Activated gamma-delta T cell treated with Interleukin-2 at 50 U/mL for 16 hours (primary cell): ENCODE measurements around the gene MCAM.
A peak's percentile ranks its signal among the peaks of the same experiment; 100 is the strongest.

Source experiments
- DNase-seq: peaks from one replicate; pipeline ENCODE4 v3.0.0-alpha.2; 2020

MCAM gene

DNA sequence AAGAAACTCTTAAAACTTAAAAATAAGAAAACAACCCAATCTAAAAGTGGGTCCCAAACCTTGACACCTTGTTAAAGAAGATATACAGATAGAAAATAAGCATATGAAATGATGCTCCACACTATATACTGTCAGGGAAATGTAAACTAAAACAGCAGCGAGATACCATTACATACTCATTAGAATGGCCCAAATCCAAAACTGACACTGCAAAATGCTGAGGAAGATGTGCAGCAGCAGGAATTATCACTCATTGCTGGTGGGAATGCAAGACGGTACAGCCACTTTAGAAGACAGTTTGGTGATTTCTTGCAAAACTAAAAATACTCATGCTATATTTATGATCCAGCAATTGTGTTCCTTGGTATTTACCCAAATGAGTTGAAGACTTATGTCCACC lies 12.4 kb upstream of the MCAM start:
- no peak for DNase-seq

DNA sequence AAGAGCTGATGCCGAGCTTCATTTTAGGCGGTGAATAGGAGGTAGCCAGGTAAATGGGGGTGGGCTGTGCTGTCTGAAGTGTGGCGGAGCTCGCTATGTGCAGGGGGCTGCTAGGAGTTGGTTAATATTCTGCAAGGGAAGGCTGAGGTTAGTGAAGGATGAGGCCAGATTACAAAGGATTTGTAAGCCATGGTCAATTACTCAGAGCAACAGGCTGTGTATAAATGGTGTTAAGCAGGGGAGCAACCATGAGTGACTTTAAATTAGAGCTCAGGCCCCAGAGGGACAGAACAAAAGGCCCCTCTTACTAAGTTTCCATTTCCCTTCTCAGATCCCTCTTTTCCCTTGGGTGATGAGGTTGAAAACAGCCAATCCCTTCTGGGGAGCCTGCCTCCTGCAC lies 7.3 kb upstream of the MCAM start:
- DNase-seq, result no peak

DNA sequence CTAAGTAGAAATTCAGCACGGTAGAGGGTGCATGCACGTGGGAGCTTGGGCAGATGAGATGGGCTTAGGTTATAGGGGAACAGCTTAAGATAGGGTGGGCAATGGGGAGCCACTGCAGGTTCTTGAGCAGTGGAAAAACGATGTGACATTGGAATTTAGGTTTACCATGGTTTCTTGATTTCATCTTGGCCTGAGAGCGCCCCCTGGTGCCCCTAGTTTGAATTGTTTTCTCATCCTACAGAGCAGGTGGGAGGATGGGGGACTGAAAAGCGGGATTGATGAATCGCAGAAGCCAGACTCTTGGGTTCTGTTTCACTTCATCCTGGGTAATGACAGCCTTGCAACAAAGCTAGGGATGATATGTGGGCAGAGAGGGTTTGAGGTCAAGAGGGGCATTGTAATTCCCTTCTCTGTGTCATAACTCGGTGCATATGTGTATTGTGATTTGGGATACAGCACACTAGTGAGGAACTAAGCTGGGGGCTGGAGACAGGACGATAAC lies 6.7 kb upstream of the MCAM start:
- DNase-seq, result peak; percentile 81

DNA sequence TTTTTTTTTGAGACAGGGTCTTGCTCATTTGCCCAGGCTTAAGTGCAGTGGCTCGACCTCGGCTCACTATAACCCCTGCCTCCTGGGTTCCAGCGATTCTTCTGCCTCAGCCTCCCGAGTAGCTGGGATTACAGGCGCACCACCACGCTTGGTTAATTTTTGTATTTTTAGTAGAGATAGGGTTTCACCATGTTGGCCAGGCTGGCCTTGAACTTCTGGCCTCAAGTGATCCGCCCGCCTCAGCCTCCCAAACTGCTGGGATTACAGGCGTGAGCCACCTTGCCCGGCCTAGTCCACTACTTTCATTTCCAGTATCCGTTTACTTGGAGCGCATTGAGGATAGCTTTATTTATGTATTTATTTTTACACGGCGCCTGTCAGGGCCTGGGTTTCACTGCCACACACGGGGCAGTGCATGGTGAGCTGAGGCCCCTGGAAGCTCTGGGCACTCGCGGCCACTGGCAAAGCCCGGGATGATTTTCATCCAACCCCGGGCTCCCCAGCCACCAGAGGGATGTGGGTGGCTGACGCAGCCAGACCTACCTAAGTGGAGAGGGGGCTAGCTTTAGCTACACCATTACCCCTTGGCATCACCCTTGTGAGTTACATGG lies 6.1 kb upstream of the MCAM start:
- no peak for DNase-seq

DNA sequence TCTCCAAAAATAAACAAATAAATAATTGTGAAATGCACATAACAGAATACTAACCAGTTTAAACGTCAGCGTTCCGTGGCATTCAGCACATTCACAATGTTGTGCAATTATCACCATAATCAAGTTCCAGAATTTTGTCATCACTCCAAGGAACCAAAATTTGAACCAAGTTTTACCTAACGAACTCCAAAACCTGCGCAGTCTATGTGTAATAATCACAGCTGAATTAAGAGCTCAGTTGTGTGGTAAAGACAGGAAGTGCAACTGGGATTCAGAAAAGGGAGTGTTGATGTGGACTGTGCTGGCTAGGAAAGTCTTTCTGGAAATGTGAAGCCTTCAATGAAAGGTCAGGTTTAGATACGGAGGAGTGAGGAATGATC lies 5.4 kb upstream of the MCAM start:
- DNase-seq, result no peak

DNA sequence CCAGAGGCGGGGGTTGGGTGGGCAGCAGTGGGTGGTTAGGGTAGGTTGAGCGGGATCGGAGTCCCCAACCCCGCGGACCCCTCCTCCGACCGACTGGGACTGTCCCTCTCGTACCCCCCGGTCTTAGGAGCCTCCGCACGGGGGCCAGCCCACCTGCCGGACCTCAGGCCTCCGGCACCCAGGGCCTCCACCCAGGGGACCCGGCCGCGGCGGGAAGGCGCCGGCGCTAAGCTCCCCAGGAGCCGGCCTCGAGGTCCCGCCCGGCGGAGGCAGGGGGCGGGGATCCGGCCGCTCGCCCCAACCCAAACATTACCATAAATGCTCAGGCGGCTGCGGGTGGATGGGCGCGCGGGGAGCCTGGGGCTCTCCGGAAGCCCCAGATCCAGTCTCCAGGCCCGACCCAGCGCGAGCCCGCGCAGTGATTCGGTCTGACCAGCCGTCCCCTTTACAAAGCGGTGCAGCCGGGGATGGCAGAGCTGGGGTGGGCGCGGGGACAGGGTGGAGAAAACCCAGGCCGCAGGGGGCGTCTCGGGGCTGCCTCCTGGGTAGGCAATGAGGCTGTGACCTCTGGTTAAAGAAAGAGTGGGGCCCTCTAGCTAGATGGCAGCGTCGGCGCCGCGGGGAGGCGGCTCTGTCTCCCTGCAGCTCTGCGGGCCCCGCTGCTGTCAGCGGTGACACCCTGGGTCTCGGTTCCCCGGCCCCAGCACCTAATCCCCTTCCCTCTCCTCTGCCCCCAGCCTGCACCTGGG lies 4.0 kb upstream of the MCAM start:
- DNase-seq, result peak; percentile 45

DNA sequence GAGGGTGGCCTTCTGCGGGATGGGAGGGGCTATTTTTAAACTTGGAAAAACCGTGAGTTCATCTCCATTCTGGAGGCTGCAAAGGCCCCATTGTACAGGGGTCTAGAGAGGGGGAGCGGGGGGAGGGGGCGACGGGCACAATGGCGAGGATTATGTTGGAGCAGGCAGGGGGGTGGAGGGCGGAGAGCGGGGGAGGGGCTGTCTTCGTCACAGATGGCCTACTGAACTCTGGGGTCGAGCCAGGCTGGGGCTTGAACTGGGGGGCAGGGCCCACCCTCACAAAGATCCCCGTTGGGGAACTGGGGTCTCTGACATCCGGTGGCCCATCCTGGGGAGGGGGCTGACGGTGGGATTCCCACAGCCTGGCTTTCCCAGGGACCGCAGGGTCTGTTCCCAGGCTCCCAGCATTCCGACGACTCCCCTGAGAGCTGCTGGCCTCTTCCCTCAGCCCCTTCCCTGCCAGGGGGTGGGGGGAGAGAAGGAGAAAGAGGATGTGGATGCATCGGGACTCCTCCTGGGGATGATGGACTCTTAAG lies 3.4 kb upstream of the MCAM start:
- no peak for DNase-seq

DNA sequence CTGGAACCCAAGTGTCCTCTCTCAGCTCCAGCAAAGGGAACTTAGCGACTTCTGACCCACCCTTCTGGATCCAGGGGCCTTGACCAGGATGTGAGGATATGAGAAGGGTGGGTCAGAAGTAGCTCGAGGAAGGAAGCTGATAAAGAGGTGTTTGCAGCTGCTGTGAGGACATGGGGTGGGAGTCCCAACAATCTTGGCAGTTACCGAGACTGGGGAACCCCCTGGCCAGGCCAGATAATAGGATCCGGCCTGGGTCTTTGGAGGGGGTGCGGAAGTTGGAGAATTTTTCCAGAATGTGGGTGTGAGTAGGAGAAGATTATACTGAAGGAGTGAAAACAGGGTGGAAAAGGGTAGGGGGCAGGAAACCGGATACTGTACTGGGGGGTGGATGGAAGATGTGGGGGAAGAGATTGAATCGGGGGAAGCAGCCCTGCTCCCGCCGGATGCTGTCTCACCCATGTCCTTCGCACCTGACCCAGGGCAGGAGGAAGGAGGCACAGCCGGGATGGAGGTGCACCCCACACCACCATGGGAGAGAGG lies 2.8 kb upstream of the MCAM start:
- no peak for DNase-seq

DNA sequence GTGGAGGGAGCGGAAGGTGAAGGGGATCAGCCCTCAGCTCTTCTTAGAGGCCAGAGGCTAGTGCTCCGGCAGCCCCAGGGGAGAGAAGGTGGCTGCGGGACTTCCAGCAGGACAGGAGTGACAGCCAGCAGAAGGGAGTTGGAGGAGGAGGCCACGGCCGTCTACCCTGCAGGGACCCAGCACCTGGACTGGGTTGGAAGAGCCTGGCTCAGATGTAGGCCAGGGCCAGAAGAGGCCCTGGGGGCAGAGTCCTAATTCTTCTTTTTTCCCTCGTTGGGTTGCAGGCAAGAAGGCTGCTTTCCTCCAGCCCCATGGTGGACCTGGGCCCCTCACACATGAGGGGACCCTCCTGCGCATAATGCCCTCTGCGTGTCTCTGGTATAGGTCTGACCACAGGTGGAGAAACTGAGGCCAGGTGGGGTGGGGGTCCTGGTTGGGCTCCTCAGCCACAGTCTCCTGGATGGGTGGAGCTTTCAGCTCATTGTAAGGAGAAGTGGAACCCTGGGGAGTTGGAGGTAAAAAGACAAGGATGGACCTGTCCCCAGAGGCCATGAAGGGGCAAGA lies 2.3 kb upstream of the MCAM start:
- no peak for DNase-seq

DNA sequence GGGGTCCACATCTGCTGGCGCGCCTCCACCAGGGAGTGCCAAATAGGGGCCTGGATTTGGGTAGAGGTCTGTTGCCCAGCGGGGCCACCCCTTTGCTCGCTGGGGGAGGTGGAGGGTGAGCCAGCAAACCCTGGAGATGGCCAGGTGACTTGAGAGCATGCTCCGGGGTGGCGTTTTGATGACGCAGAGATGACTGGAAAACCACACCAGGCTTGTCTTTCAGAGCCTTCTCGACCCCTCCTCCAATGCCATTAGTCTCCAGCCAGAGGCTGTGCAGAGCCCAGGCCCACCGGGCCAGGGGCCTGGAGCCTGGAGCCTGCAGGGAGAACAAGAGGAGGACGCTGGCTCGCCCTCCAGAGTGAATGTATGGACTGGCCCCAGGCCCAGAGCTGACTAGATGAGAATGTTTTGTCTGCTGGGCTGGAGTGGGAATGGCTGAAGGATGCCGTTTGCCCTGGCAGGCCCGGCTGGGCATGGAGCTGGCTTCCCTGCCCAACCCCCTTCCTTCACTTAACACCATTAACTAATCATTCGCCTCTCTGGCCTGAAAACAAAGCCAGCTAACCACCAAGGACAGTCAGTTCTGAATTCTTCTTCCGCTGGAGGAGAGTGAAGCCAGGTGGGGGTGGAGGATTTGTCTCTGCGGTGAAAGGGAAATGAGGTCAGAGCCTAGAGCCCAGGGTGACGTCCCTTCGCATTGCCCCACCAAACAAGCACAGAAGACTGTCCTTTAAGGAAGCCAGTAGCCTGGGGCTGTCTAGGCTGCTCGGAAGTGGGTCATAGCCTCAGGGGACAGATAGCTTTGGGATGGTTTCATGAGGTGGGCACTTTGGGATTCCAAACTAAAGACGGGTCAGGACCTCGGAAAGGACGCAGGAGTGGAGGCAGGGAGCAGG lies 1.6 kb upstream of the MCAM start:
- DNase-seq, result no peak

DNA sequence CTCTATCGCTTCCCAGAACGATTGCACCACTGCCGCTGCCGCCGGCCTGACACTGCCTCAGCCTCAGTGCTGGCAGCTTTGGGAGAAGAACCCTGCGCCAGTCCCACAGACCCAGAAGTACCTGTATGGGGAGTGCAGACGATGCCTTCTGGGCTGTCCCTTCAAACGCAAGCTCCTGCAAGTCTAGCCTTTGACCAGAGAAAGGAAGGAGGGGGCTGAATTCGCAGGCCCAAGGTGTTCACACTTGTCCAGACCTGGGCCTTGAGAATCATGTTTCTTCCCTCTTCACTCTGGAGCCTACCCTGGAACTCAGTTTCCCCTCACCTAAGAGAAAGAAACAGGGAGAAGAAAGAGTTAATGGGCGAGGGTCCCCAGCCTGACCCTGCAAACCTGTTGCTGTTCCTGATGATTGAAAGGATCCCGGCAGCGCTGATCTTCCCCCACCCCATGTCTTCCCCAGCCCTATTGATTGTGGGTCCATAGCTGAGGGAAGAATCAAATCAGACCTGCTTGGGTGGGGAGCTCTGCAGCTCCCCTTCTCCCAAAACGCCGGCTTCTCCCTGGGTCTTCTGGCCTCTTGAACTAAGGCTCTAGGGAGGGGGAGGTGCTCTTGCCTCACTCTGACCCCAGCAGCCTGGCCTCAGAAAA lies 786 bp upstream of the MCAM start:
- no peak for DNase-seq

DNA sequence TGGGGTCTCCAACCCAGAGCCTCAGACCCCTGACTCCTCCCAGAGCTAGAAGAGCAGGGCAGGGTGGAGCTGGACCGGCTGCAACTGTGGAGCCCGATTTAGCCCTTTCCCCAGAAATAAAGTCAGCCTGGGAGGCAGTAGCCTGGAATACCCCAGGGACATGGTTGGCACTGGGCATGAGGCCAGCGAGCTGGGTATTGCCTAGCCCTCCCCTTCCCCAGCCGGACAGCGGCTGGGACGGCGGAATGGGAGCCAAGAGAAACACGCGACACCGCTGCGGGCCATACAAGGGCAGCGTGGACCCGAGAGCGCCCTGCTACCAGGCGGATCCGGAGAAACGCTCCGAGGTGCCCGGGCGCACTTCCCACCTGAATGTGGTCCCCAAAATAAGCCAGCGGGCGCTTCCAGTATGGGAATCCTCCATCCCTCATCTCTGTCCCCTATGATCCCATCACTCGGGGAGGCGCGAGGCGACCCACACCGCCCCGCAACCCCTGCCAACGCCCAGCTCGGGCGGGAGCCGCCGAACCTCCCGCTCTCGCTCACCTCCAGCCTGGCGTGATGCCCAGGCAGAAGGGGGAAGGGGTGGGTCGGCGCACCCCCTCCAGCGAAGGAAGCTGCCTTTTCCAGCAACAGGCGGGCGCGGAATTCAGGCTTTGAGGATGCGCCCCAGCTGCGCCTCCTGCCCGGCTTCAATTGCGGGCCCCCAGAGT lies 758 bp downstream of the MCAM start:
- no peak for DNase-seq

DNA sequence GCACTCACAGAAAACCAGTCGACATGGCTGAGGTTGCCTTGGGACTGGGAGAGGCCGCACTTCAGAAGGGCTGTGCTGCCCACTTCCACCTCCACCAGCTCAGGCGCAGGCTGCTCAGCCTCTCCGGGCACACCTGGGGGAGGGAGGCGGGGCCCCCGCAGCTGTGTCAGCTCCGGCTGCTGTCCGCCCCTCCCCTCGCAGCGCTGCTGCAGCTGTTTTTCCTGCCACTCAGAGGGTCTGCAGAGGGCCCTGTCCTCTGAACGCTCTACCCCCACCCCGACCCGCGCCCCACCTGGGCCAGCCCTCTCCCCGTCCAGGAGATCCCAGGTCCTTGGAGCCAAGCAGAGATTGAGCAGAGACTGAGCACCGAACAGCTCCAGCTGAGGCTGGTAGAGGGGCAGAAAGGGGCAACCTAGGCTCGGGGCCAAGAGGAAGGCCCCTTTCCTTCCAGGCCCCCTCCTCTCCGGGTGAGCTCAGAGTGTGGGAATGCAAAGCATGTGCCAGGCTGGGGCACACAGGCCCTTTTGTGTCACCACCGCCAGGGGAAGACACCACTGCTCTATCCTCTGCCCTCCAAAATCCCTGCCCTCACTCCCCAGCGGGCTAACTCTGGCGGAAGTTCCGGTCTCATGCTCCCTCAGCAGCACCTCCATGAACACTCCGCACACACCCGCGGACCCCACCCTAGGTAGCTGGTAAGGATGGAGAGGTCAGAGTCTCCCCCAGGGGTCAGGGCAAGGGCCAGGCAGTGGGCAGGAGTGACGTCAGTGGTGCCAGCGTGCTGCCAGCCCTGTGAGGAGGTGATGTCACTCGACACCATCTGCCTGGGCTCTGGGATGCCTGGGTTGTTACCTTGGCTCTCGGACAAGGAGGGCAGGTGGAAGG lies 1.6 kb downstream of the MCAM start:
- DNase-seq, result peak; percentile 51

DNA sequence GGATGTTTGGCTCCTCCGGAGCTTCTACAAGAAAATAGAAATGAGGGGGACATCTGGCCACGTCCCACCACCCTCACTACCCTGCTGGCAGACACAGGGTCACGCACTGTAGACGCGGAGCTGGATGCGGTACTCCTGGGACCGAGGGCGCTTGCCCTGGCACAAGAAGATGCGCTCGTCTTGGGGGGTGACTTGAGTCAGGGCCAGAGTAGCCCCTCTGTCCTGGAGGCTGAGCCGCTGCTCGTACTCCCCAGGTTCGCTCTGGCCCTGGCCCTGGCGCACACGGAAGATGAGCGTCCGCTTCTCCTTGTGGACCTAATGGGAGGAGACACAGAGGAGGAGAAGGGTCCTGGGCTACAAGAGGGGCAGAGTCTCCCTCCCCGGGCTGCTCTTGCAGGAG lies 2.2 kb downstream of the MCAM start:
- no peak for DNase-seq

DNA sequence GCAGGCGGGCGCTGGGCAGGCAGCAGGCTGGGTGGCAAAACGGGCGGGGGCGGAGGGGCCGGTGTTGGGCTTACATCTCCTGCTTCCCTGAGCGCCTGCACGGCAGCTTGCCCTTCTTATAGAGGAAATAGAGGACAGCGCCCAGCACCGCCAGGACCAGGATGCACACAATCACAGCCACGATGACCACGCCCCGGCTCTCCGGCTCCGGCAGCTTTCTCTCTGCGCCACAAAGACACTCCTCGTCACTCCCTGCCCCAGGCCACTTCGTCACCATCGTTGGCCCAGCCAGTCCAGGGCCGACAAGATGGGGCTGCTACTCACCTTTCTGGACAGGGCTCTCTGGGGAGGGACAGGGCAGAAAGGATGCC lies 6.3 kb downstream of the MCAM start:
- DNase-seq, result no peak

DNA sequence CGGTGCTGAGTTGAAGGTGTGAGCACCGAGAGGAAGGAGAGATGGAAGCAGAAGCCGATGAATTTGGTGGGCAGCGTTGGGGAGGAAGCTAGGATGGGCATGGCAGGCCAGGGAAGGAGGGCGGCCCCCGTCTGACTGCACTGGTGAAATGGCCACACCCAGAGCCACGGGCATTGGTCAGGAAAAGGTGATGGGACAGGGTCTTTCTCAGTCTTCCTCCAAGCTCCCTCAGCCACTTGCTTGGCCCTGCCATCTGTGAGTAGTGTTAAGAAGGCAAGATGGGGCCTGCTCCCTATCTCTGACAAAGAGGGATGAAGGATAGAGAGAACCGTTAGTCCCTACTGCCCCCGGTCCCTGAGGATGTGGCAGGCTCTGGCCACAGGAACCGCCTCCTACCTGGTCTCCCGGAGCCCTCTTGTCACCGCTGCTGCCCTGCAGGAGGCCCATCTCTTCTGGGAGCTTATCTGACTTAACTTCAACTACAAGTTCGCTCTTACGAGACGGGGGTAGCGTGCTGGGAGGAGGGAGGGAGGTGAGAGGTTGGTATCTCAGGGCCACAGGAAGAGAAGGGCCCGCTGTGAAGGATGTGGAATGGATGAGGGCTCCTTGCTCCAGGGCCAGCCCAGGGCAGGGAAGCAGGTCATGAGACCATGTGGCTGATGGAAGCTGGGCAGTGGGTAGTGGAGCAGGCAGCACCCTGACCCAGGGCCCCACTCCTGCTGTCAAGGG lies 6.8 kb downstream of the MCAM start:
- no peak for DNase-seq

DNA sequence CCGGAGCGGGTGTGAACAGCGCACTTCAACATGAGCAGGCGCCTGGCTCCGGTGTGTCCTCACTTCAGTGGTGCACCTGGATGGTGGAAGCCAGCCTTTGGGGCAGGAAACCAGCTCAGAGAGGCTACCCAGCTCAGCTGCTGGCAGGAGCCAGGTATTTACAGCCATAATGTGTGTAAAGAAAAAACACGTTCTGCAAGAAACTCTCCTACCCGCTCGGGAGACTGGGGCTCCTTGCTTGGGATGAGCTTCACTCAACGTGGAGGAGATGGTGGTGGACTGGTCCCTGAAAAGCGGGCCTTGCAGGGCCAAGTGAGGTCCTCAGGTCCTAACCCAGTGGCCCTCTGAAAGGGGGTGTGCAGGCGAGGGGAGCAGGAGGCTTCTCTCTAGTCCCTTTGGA lies 7.5 kb downstream of the MCAM start:
- DNase-seq, result no peak

DNA sequence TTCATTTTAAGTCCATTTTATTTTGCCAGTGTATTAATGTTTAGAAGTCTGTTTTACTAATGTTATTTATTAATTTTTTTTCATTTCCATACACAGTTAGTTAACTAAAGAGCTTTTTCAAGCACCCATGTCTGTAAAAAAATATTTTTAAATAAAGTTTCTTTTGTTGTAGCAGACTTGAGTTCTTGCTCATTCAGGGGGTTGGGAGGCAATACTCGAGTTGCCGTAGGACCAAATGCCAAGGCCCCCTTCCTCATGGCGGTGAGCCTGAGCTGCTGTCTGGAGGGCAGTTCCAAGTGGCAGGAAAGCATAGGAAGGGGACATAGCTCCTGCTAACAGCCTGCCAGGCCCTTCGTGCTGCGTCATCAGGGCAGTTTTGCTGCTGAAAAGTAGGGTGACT lies 9.0 kb downstream of the MCAM start:
- DNase-seq, result no peak

DNA sequence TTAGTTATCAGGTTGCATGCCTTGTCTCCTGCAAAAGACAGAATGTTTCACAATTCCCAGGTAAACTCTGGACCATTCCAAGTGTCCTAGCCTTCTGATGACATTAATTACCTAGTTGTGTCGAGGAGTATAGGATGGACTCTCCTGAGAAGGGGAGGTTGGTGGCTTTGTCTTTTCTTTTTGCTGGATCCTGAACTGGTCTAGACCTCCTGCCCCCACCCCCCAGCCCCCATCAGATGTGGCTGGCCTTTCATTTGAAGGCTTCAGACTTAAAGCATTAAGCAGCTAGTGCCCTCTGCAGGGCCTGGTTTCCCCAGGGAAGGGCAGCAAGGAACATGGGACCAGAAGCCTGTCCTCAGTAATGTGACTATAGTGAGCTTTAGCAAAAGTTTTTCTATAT lies 9.7 kb downstream of the MCAM start:
- no peak for DNase-seq

DNA sequence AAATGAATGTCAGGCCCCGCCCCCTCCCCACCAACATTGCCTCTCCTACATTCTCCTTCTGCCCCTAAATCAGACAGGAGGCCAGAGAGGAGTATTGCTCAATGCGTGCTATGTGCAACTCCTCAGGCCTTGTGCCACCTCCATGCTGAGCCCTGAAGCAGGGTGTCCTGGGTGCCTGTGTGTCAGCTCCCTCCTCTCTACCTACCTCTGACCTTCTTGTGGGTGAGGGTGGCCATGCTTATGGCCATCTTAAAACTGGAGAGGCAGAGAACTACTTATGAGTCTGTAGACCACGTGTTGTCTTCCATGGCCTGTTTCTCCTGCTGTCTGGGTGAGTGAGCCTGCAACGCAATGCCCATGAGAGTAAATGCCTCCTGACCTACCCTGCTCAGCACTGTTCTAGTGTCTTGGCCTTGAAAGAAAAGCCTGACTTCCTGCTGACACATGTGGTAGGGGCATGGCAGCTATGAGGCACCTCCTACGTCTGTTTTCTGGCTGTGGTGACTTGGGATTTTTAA lies 10.5 kb downstream of the MCAM start:
- DNase-seq, result no peak
